Calu3 (cell line): ENCODE measurements around the gene RTL10. TPM values are rescaled to one million over a fixed set of nuclear protein-coding genes. Genes with fewer than 3 reads are reported as not detected.

Source experiments
- BruUV-seq: library from RNA; stranded (reverse); fragments of 400-500 nt; replicated peaks from 2 replicates; lab custom pipeline; 2021; lab: Mats Ljungman, UMichigan
- CTCF ChIA-PET: fragments of 300-600 bp; sonication (Branson Sonifier 250); formaldehyde crosslinking; loops from one replicate; lab custom pipeline; 2022; ENCODE audit warnings: antibody characterized with exemption; lab: Charles Lee
- DNase-seq: peaks from one replicate; pipeline ENCODE4 v3.0.0; 2022
- H3K27ac Mint-ChIP-seq: one replicate; pipeline ENCODE4 v1.8.0; 2022; ENCODE audit warnings: mixed read lengths; ENCODE audit not compliant: unreplicated experiment
- H3K27me3 Mint-ChIP-seq: one replicate; pipeline ENCODE4 v1.8.0; 2022; ENCODE audit warnings: mixed read lengths; ENCODE audit not compliant: unreplicated experiment
- H3K36me3 Mint-ChIP-seq: one replicate; pipeline ENCODE4 v1.8.0; 2022; ENCODE audit warnings: mild to moderate bottlenecking, moderate library complexity, mixed read lengths; ENCODE audit not compliant: insufficient read depth, unreplicated experiment
- H3K4me1 Mint-ChIP-seq: one replicate; pipeline ENCODE4 v1.8.0; 2022; ENCODE audit warnings: mild to moderate bottlenecking, low read depth, mixed read lengths; ENCODE audit not compliant: unreplicated experiment
- H3K4me3 Mint-ChIP-seq: one replicate; pipeline ENCODE4 v1.8.0; 2022; ENCODE audit warnings: mild to moderate bottlenecking, low read depth, moderate library complexity, mixed read lengths; ENCODE audit not compliant: unreplicated experiment
- H3K9me3 Mint-ChIP-seq: one replicate; pipeline ENCODE4 v1.8.0; 2022; ENCODE audit warnings: low read depth, mixed read lengths; ENCODE audit not compliant: unreplicated experiment
- intact Hi-C: fragments of 100-400 bp; cut with micrococcal nuclease; formaldehyde crosslinking; loops from one replicate; pipeline ENCODE4 v1.10.0; 2022; ENCODE audit not compliant: unreplicated experiment
- total RNA-seq: library from RNA; stranded (reverse); gene quantifications from 2 replicates; pipeline ENCODE4 v1.2.3, GENCODE V29; 2022
- TF ChIP-seq, protein P1 (sequence below): fragments of 200-600 bp; IDR thresholded peaks from one replicate; pipeline ENCODE4 v1.8.0; 2022; ENCODE audit warnings: antibody characterized with exemption; ENCODE audit not compliant: unreplicated experiment

Gene RTL10
- total RNA-seq, 1 experiment from 2014 or later = 26.2 TPM

DNA sequence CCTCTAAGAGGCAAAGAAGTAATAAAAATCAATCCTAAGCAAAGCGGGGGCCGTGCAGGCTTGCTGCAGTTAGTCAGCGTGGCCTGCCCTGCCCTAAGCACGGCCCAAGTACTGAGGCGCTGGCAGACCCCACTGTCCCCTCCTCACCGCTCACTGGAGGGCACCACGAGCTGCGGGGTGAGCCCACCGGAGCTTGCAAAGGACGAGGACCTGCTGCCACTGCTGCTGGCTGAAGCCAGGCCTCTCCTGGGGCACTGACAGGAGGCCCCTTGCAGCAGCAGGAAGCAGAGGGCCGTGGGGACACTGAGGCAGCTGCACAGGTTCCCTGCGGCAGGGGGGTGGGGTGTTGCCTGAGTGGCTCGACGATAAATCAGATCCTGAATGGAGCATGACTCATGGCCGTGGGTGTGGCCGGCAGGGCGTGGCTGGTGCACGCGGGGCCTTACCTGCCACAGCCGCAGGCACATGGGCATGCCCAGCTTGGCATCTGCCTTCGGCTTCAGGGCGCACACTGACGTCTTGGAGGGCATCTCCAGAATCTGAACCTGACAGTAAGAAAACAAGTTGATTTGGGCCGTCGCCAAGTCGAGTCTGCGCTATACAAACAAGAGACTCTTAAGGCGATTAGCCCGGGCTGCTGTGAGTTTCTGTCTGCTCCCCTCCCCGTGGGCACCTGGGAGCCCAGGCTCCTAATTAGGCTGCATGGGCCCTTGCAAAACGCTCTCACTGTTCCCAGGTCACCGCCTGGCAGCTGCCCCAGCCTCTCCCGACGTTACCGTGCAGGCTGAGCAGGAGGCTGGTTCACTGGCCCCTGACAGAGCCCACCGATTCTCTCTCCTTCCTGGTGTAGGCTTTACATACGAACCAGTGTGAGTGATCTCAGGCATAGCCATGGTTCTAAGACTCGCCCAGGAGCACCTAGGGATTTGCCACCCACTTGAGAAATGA lies 48.2 kb downstream of the RTL10 start:
- intact Hi-C loops = loop anchor here (2.0 kb wide), 1 partner anchor 48 kb away; the partner anchor contains the start of genes GNB1L and RTL10
- no peak overlapping the region for H3K27ac Mint-ChIP-seq
- peaks cover 19% of the 10 kb centered on the region for H3K4me1 Mint-ChIP-seq
- H3K27me3 Mint-ChIP-seq = no peaks in the 10 kb centered on the region
- peak; percentile 89 for DNase-seq
- peaks cover 18% of the 10 kb centered on the region for H3K36me3 Mint-ChIP-seq
- BruUV-seq = no TSS peak
- peak overlapping the region; percentile 20 for H3K4me3 Mint-ChIP-seq
- TF ChIP-seq, protein P1, sequence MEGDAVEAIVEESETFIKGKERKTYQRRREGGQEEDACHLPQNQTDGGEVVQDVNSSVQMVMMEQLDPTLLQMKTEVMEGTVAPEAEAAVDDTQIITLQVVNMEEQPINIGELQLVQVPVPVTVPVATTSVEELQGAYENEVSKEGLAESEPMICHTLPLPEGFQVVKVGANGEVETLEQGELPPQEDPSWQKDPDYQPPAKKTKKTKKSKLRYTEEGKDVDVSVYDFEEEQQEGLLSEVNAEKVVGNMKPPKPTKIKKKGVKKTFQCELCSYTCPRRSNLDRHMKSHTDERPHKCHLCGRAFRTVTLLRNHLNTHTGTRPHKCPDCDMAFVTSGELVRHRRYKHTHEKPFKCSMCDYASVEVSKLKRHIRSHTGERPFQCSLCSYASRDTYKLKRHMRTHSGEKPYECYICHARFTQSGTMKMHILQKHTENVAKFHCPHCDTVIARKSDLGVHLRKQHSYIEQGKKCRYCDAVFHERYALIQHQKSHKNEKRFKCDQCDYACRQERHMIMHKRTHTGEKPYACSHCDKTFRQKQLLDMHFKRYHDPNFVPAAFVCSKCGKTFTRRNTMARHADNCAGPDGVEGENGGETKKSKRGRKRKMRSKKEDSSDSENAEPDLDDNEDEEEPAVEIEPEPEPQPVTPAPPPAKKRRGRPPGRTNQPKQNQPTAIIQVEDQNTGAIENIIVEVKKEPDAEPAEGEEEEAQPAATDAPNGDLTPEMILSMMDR = no peak
- H3K9me3 Mint-ChIP-seq = no peaks in the 10 kb centered on the region
- CTCF ChIA-PET = interaction anchor here (1.2 kb wide), 1 partner anchor 43 kb away, joined by 4 read pairs; no protein-coding TSS in a partner anchor

DNA sequence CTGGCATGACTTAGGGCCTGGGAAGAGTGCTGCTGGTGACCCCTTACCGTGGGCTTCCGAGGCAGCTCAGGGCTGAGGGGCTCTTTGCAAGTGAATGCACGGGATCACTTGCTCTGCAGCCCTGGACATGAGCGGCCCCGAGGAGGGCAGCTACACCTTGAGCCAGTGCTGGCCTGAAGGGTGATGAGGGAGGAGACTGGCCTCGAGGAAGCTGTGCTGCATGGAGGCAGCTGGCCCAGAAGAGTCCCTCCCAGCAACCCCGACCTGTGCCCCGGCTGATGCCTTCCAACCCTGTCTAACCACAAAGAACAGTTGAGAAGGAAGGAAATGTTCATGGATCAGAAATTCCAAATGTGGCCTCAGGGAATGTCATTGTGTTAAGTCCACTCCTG lies 48.9 kb downstream of the RTL10 start:
- intact Hi-C loops = loop anchor here (2.0 kb wide), 1 partner anchor 49 kb away; the partner anchor contains the start of genes GNB1L and RTL10
- CTCF ChIA-PET = interaction anchor here (1.2 kb wide), 1 partner anchor 44 kb away, joined by 4 read pairs; no protein-coding TSS in a partner anchor

More for the DNA sequence above, 48.9 kb downstream of the RTL10 start:
- no TSS peak for BruUV-seq
- Mint-ChIP-seq H3K27me3 (no peaks in the 10 kb centered on the region), H3K4me1 (peaks cover 19% of the 10 kb centered on the region), H3K9me3 (no peaks in the 10 kb centered on the region), H3K4me3 (no peak overlapping the region), H3K36me3 (peaks cover 18% of the 10 kb centered on the region), H3K27ac (no peak overlapping the region)
- DNase-seq = peak; percentile 9
- TF ChIP-seq, protein P1 = no peak

Other genes with a start within 250 kb of the RTL10 start
- 2.3 and 3.3 TPM in 2 replicates for gene SEPTIN5, start 140.4 kb downstream of the RTL10 start, total RNA-seq
- gene GP1BB, start 131.3 kb downstream of the RTL10 start, total RNA-seq = not detected in 2 replicates
- gene TBX1, start 94.1 kb downstream of the RTL10 start, total RNA-seq = not detected in 2 replicates
- 9.1 and 13.0 TPM in 2 replicates for gene GNB1L, start within 50 bp of the RTL10 start, total RNA-seq
- gene COMT, start 86.9 kb upstream of the RTL10 start, total RNA-seq = 165 and 170 TPM in 2 replicates
- 33.7 and 36.3 TPM in 2 replicates for gene TXNRD2, start 86.9 kb upstream of the RTL10 start, total RNA-seq
- 19.7 and 21.7 TPM in 2 replicates for gene ARVCF, start 161.9 kb upstream of the RTL10 start, total RNA-seq
- gene TANGO2, start 166.2 kb upstream of the RTL10 start, total RNA-seq = 33.5 and 41.4 TPM in 2 replicates
- 53.1 and 54.7 TPM in 2 replicates for gene DGCR8, start 225.4 kb upstream of the RTL10 start, total RNA-seq